ENCODE data around the gene SYPL2. TPM values are rescaled to one million over a fixed set of nuclear protein-coding genes. Genes with fewer than 3 reads are reported as not detected.
A peak's percentile ranks its signal among the peaks of the same experiment; 100 is the strongest.

SYPL2 gene
- total RNA-seq, 1 experiment from 2014 or later: not detected

GRCh38 chr1:109482242-109482641 lies 15.9 kb downstream of the SYPL2 start:
- H4K20me1 ChIP-seq (ENCODE audit: insufficient read depth, low read depth, low read length): 0 out of 2 replicates have a peak, but pooled peaks cover 3% of the 10 kb centered on the region
- no peak overlapping the region for H3K9ac ChIP-seq (ENCODE audit: low read length)
- no peaks in the 10 kb centered on the region for H3K9me2 ChIP-seq (replicated peaks; ENCODE audit: insufficient read depth, low read length)
- H3K4me3 ChIP-seq (ENCODE audit: low read length): no peak overlapping the region
- peaks cover 23% of the 10 kb centered on the region for H3K4me1 ChIP-seq (ENCODE audit: low read length)
- no peaks in the 10 kb centered on the region for H3K9me3 ChIP-seq (ENCODE audit: low read length)
- H3K27ac ChIP-seq (ENCODE audit: low read length): no peak overlapping the region
- H3K4me2 ChIP-seq (ENCODE audit: low read depth, low read length, poor library complexity, severe bottlenecking): no peak overlapping the region
- no peaks in the 10 kb centered on the region for H3K27me3 ChIP-seq (ENCODE audit: low read length)
- 0 out of 2 replicates have a peak, but pooled peaks cover 5% of the 10 kb centered on the region for H3K79me2 ChIP-seq (ENCODE audit: low read length)
- no peaks in the 10 kb centered on the region for H3K36me3 ChIP-seq (ENCODE audit: insufficient read depth, low read length)
- no peak for DNase-seq
- no peak overlapping the region for H2AFZ ChIP-seq (ENCODE audit: low read length)

GRCh38 chr1:109482791-109483671 lies 16.7 kb downstream of the SYPL2 start:
- no peaks in the 10 kb centered on the region for H3K36me3 ChIP-seq (ENCODE audit: insufficient read depth, low read length)

GRCh38 chr1:109483672-109484518 lies 17.5 kb downstream of the SYPL2 start, which contains the start of gene ATXN7L2:
ATXN7L2 (plus strand) TSS chr1:109483905; CDS start chr1:109483954, 49 bp downstream.
- Histone ChIP-seq H3K4me1 (ENCODE audit: low read length) (peaks cover 23% of the 10 kb centered on the region), H3K79me2 (ENCODE audit: low read length) (0 out of 2 replicates have a peak, but pooled peaks cover 5% of the 10 kb centered on the region), H3K27ac (ENCODE audit: low read length) (peak within 1 kb of the TSS; percentile 67), H3K4me3 (ENCODE audit: low read length) (peak within 1 kb of the TSS; percentile 83), H4K20me1 (ENCODE audit: insufficient read depth, low read depth, low read length) (0 out of 2 replicates have a peak, but pooled peaks cover 3% of the 10 kb centered on the region), H3K27me3 (ENCODE audit: low read length) (no peaks in the 10 kb centered on the region), H3K9me3 (ENCODE audit: low read length) (no peaks in the 10 kb centered on the region), H3K4me2 (ENCODE audit: low read depth, low read length, poor library complexity, severe bottlenecking) (peak within 1 kb of the TSS; percentile 94), H3K9me2 (replicated peaks; ENCODE audit: insufficient read depth, low read length) (no peaks in the 10 kb centered on the region), H2AFZ (ENCODE audit: low read length) (peak within 1 kb of the TSS; percentile 88), H3K9ac (ENCODE audit: low read length) (peak within 1 kb of the TSS; percentile 85), H3K36me3 (ENCODE audit: insufficient read depth, low read length) (no peaks in the 10 kb centered on the region)
- DNase-seq: peak; percentile 96

More at GRCh38 chr1:109482791-109483671, 16.7 kb downstream of the SYPL2 start:
- peak; percentile 62 for DNase-seq
- Histone ChIP-seq H3K9me3 (ENCODE audit: low read length) (no peaks in the 10 kb centered on the region), H3K27me3 (ENCODE audit: low read length) (no peaks in the 10 kb centered on the region), H3K9ac (ENCODE audit: low read length) (peak overlapping the region; percentile 65), H3K4me2 (ENCODE audit: low read depth, low read length, poor library complexity, severe bottlenecking) (peak overlapping the region; percentile 89), H4K20me1 (ENCODE audit: insufficient read depth, low read depth, low read length) (0 out of 2 replicates have a peak, but pooled peaks cover 3% of the 10 kb centered on the region), H3K27ac (ENCODE audit: low read length) (no peak overlapping the region), H3K79me2 (ENCODE audit: low read length) (0 out of 2 replicates have a peak, but pooled peaks cover 5% of the 10 kb centered on the region), H3K9me2 (replicated peaks; ENCODE audit: insufficient read depth, low read length) (no peaks in the 10 kb centered on the region), H3K4me3 (ENCODE audit: low read length) (peak overlapping the region; percentile 82), H3K4me1 (ENCODE audit: low read length) (peaks cover 23% of the 10 kb centered on the region), H2AFZ (ENCODE audit: low read length) (peak overlapping the region; percentile 85)

DNA sequence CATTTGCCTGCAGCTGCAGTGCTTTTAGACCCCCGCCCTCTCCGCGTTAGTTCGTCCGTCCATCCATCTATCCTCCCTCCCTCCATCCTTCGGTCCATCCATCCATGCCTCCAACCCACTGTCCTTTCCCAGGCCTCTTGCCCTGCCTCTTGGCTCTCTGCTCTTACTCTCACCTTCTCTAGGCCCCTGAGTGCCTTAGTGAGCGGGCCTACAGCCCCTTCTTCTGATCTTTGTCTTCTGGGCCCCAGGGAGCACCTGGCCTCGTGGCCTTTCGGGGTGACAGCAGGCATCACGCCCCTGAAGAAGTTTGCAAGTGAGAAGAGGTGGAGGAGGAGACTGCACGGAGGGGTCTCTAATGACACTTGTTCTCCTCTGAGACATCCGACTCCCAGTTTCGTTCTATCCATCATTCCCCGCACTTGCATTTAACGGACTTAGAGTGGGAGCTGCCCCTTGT lies 18.2 kb downstream of the SYPL2 start:
- peak overlapping the region; percentile 65 for H3K27ac ChIP-seq (ENCODE audit: low read length)

GRCh38 chr1:109485001-109485400 lies 18.7 kb downstream of the SYPL2 start:
- H3K9me3 ChIP-seq (ENCODE audit: low read length): no peaks in the 10 kb centered on the region
- H3K4me2 ChIP-seq (ENCODE audit: low read depth, low read length, poor library complexity, severe bottlenecking): peak overlapping the region; percentile 94
- peak; percentile 67 for DNase-seq
- H3K4me3 ChIP-seq (ENCODE audit: low read length): peak overlapping the region; percentile 83
- no peaks in the 10 kb centered on the region for H3K36me3 ChIP-seq (ENCODE audit: insufficient read depth, low read length)
- H3K9me2 ChIP-seq (replicated peaks; ENCODE audit: insufficient read depth, low read length): no peaks in the 10 kb centered on the region
- H2AFZ ChIP-seq (ENCODE audit: low read length): peak overlapping the region; percentile 88; the same call in 1 of the 2 replicates
- 0 out of 2 replicates have a peak, but pooled peaks cover 5% of the 10 kb centered on the region for H3K79me2 ChIP-seq (ENCODE audit: low read length)
- no peaks in the 10 kb centered on the region for H3K27me3 ChIP-seq (ENCODE audit: low read length)
- H3K4me1 ChIP-seq (ENCODE audit: low read length): peaks cover 23% of the 10 kb centered on the region
- H3K27ac ChIP-seq (ENCODE audit: low read length): peak overlapping the region; percentile 65
- 0 out of 2 replicates have a peak, but pooled peaks cover under 1% of the 10 kb centered on the region for H4K20me1 ChIP-seq (ENCODE audit: insufficient read depth, low read depth, low read length)
- H3K9ac ChIP-seq (ENCODE audit: low read length): peak overlapping the region; percentile 85

More for the DNA sequence above, 18.2 kb downstream of the SYPL2 start:
- 0 out of 2 replicates have a peak, but pooled peaks cover 5% of the 10 kb centered on the region for H3K79me2 ChIP-seq (ENCODE audit: low read length)
- peak overlapping the region; percentile 85 for H3K9ac ChIP-seq (ENCODE audit: low read length)
- H3K27me3 ChIP-seq (ENCODE audit: low read length): no peaks in the 10 kb centered on the region
- peak overlapping the region; percentile 88 for H2AFZ ChIP-seq (ENCODE audit: low read length)
- no peaks in the 10 kb centered on the region for H3K9me2 ChIP-seq (replicated peaks; ENCODE audit: insufficient read depth, low read length)
- H4K20me1 ChIP-seq (ENCODE audit: insufficient read depth, low read depth, low read length): 0 out of 2 replicates have a peak, but pooled peaks cover 3% of the 10 kb centered on the region
- peaks cover 23% of the 10 kb centered on the region for H3K4me1 ChIP-seq (ENCODE audit: low read length)
- H3K9me3 ChIP-seq (ENCODE audit: low read length): no peaks in the 10 kb centered on the region
- H3K36me3 ChIP-seq (ENCODE audit: insufficient read depth, low read length): no peaks in the 10 kb centered on the region
- DNase-seq: peak; percentile 81
- H3K4me2 ChIP-seq (ENCODE audit: low read depth, low read length, poor library complexity, severe bottlenecking): peak overlapping the region; percentile 94
- H3K4me3 ChIP-seq (ENCODE audit: low read length): peak overlapping the region; percentile 83

DNA sequence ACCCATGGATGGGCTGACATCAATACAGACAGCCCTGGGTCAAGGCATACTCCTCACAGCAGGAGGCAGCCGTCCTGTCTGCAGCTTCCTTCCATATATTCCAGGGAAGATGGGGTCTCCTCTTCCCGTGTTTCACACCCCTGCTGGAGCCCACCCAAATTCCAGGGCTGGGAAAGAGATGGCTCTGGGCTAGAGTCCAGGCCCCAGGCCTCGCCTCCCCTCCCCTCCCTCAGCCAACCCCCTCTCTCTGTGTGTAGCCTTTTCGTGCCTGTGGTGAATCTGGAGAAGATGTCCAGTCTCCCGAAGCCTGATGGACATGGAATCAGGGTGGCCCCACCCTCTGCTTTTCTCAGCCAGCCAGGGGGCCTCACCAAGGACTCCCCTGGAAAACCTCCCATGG lies 20.9 kb downstream of the SYPL2 start:
- no peaks in the 10 kb centered on the region for H3K36me3 ChIP-seq (ENCODE audit: insufficient read depth, low read length)
- no peak overlapping the region for H3K27ac ChIP-seq (ENCODE audit: low read length)
- H3K27me3 ChIP-seq (ENCODE audit: low read length): no peaks in the 10 kb centered on the region
- H3K9me2 ChIP-seq (replicated peaks; ENCODE audit: insufficient read depth, low read length): no peaks in the 10 kb centered on the region
- 0 out of 2 replicates have a peak, but pooled peaks cover 5% of the 10 kb centered on the region for H3K79me2 ChIP-seq (ENCODE audit: low read length)
- no peak overlapping the region for H3K4me3 ChIP-seq (ENCODE audit: low read length)
- DNase-seq: no peak
- H2AFZ ChIP-seq (ENCODE audit: low read length): no peak overlapping the region
- H3K4me2 ChIP-seq (ENCODE audit: low read depth, low read length, poor library complexity, severe bottlenecking): no peak overlapping the region
- no peak overlapping the region for H3K9ac ChIP-seq (ENCODE audit: low read length)
- H4K20me1 ChIP-seq (ENCODE audit: insufficient read depth, low read depth, low read length): no peaks in the 10 kb centered on the region
- H3K9me3 ChIP-seq (ENCODE audit: low read length): no peaks in the 10 kb centered on the region
- peaks cover 23% of the 10 kb centered on the region for H3K4me1 ChIP-seq (ENCODE audit: low read length)

- DNase-seq: no peak
- H3K4me2 ChIP-seq (ENCODE audit: low read depth, low read length, poor library complexity, severe bottlenecking): no peak overlapping the region
- no peaks in the 10 kb centered on the region for H4K20me1 ChIP-seq (ENCODE audit: insufficient read depth, low read depth, low read length)
- H3K4me3 ChIP-seq (ENCODE audit: low read length): no peak overlapping the region
- H3K4me1 ChIP-seq (ENCODE audit: low read length): peaks cover 20% of the 10 kb centered on the region
- H2AFZ ChIP-seq (ENCODE audit: low read length): no peak overlapping the region
- H3K9ac ChIP-seq (ENCODE audit: low read length): no peak overlapping the region
- H3K79me2 ChIP-seq (ENCODE audit: low read length): 0 out of 2 replicates have a peak, but pooled peaks cover 5% of the 10 kb centered on the region
- no peaks in the 10 kb centered on the region for H3K27me3 ChIP-seq (ENCODE audit: low read length)
- H3K36me3 ChIP-seq (ENCODE audit: insufficient read depth, low read length): no peaks in the 10 kb centered on the region
- no peaks in the 10 kb centered on the region for H3K9me2 ChIP-seq (replicated peaks; ENCODE audit: insufficient read depth, low read length)
- H3K9me3 ChIP-seq (ENCODE audit: low read length): no peaks in the 10 kb centered on the region
- no peak overlapping the region for H3K27ac ChIP-seq (ENCODE audit: low read length)
Observed at GRCh38 chr1:109488201-109488600, 21.9 kb downstream of the SYPL2 start.

All from Karpas-422 (cell line).